ENCODE results near the gene PSMG1. TPM values are rescaled to one million over a fixed set of nuclear protein-coding genes. Genes with fewer than 3 reads are reported as not detected.

PSMG1 gene
- total and polyA plus RNA-seq, 2 of the 8 experiments (the other 6 are each of a cell fraction or from before 2014, with no cell fraction given) = 50.7 to 93.7 TPM

DNA sequence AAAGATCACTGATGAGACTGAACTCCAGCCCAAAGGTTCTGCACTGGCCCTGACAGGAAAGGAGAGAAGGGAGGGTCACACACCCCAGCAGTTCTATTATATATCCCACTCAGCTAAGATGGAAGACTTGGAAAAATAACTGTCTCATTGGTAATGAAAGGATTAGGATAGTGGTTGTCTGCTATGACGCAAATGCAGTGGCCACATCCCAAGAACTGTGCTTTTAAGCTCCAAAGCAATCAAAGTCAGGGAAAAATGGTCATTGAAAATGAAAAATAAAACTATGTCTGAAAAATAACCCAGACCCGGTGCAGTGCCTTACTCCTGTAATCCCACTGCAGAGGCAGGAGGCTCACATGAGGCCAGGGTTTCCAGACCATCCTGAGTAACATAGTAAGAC lies 31.0 kb downstream of the PSMG1 start (continued):
- TF ChIP-seq TAF7 (optimal IDR thresholded peaks at IDR 0.05; ENCODE audit: borderline replicate concordance, low read depth, low read length) = no peak
- TF ChIP-seq SUZ12 (IDR thresholded peaks at IDR 0.05; ENCODE audit: low read length) = no peak
- TF ChIP-seq EZH2 (IDR thresholded peaks at IDR 0.05; ENCODE audit: low read depth, low read length, severe bottlenecking) = no peak
- TF ChIP-seq PHF8 (conservative IDR thresholded peaks at IDR 0.05; ENCODE audit: low read depth, low read length) = no peak
- TF ChIP-seq KDM1A (IDR thresholded peaks at IDR 0.05; ENCODE audit: borderline replicate concordance, low read length) = no peak
- no peak for TF ChIP-seq TCF12 (IDR thresholded peaks at IDR 0.05; ENCODE audit: low read depth, low read length)
- TF ChIP-seq SP4 (IDR thresholded peaks at IDR 0.05; ENCODE audit: low read length) = no peak

Data from H1 (cell line).